GM12801 (cell line): ENCODE data around the gene EPHB4.

ENCODE experiments used
- CTCF ChIP-seq: IDR thresholded peaks from one replicate; pipeline ENCODE4 v1.5.1; 2011; ENCODE audit warnings: control low read depth; ENCODE audit not compliant: insufficient read length; ENCODE audit errors: extremely low read depth

EPHB4 gene

GRCh38 chr7:100808354-100808875 lies 18.9 kb downstream of the EPHB4 start:
- TF ChIP-seq CTCF, result no peak

- TF ChIP-seq CTCF, result no peak
These were observed 21.0 kb downstream of the EPHB4 start for GRCh38 chr7:100806276-100806675.

- TF ChIP-seq CTCF, result no peak
These were observed 22.5 kb downstream of the EPHB4 start for GRCh38 chr7:100804681-100805431.

- no peak for TF ChIP-seq CTCF
These were observed 23.7 kb downstream of the EPHB4 start for GRCh38 chr7:100803398-100804161.

GRCh38 chr7:100802951-100803350 lies 24.4 kb downstream of the EPHB4 start:
- TF ChIP-seq CTCF, result no peak

- no peak for TF ChIP-seq CTCF
These were observed 25.3 kb downstream of the EPHB4 start for GRCh38 chr7:100801833-100802568.

- no peak for TF ChIP-seq CTCF
These were observed 28.1 kb downstream of the EPHB4 start for GRCh38 chr7:100799037-100799896.
